AG04449 (cell line): ENCODE measurements around the gene CKS1B.

Experiments used
- CTCF ChIA-PET: fragments of 350-600 bp; formaldehyde crosslinking; extraction: SDS; loops from one replicate; lab custom pipeline; 2021; ENCODE audit warnings: antibody characterized with exemption; lab: Yijun Ruan, JAX
- POLR2A ChIA-PET: fragments of 400-600, 350-600 bp; formaldehyde crosslinking; extraction: SDS; loops from one replicate; lab custom pipeline; 2020; ENCODE audit warnings: antibody characterized with exemption, inconsistent platforms; lab: Yijun Ruan, JAX
- DNase-seq: peaks from one replicate; pipeline ENCODE4 v3.0.0-alpha.2; 2010; ENCODE audit warnings: low read depth, low spot score
- H3K4me3 ChIP-seq: 2 replicates; pipeline ENCODE4 v1.5.1; 2011; ENCODE audit warnings: low read depth, mild to moderate bottlenecking, control low read depth, low read length
- TF ChIP-seq, protein P1 (sequence below): IDR thresholded peaks from one replicate; pipeline ENCODE4 v1.5.1; 2011; ENCODE audit warnings: mild to moderate bottlenecking, moderate library complexity, low read length, control low read depth, inconsistent platforms; ENCODE audit not compliant: insufficient read depth; ENCODE audit errors: missing control alignments

The CKS1B gene

GRCh38 chr1:155005076-155006011, 30.9 kb downstream of the CKS1B start:
- ChIA-PET POLR2A (no interaction called here), CTCF (interaction anchor here (1.1 to 17.2 kb wide), 5 partner anchors 10 to 168 kb away, joined by 3 to 244 read pairs (median 4); partner anchors contain the start of genes KRTCAP2, PBXIP1 and PYGO2)
- no peak for DNase-seq
- TF ChIP-seq, protein P1, sequence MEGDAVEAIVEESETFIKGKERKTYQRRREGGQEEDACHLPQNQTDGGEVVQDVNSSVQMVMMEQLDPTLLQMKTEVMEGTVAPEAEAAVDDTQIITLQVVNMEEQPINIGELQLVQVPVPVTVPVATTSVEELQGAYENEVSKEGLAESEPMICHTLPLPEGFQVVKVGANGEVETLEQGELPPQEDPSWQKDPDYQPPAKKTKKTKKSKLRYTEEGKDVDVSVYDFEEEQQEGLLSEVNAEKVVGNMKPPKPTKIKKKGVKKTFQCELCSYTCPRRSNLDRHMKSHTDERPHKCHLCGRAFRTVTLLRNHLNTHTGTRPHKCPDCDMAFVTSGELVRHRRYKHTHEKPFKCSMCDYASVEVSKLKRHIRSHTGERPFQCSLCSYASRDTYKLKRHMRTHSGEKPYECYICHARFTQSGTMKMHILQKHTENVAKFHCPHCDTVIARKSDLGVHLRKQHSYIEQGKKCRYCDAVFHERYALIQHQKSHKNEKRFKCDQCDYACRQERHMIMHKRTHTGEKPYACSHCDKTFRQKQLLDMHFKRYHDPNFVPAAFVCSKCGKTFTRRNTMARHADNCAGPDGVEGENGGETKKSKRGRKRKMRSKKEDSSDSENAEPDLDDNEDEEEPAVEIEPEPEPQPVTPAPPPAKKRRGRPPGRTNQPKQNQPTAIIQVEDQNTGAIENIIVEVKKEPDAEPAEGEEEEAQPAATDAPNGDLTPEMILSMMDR = no peak
- no peak overlapping the region for H3K4me3 ChIP-seq

GRCh38 chr1:155006601-155007101, 32.2 kb downstream of the CKS1B start:
- CTCF ChIA-PET = interaction anchor here (1.0 to 17.2 kb wide), 3 partner anchors 12 to 53 kb away, joined by 4 to 244 read pairs (median 4); partner anchors contain the start of gene PYGO2
- POLR2A ChIA-PET = no interaction called here
- TF ChIP-seq, protein P1 = no peak
- H3K4me3 ChIP-seq = no peak overlapping the region
- no peak for DNase-seq

DNA sequence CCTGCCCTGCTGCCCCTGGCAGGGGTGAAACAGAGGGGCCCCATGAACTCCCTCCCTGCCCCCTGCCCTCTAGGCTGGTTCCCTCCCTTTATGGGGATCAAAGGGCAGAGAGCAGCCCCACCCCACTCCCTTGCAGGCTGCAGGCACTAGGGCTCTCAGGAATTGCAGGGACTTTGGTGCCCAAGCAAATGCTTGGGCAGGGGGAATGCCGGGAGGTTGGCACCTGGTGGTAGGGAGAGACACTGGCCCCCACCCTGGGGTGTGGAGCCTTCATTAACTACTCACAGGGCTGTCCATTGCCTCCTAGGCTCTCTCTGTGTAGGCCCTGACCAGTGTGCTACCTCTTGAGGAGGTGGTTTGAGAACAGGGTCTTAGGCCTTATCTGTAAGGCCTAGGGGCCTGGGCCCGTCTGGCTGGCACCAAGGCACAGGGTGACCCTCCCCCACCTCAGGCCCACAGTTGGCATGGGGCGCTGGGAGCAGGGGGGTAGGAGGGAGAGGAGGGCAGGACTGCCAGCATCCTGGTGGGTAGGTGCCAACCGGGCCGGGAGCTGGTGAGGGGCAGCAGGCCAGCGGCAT, 32.9 kb downstream of the CKS1B start:
- no peak overlapping the region for H3K4me3 ChIP-seq
- TF ChIP-seq, protein P1 = no peak
- CTCF ChIA-PET = interaction anchor here (0.8 to 17.2 kb wide), 6 partner anchors 8 to 78 kb away, joined by 3 to 244 read pairs (median 4); partner anchors contain the start of gene ADAM15
- DNase-seq = no peak
- POLR2A ChIA-PET = no interaction called here

GRCh38 chr1:155008015-155008941, 33.8 kb downstream of the CKS1B start:
- DNase-seq = no peak
- TF ChIP-seq, protein P1 = no peak
- ChIA-PET POLR2A (no interaction called here), CTCF (interaction anchor here (0.8 to 17.2 kb wide), 6 partner anchors 9 to 77 kb away, joined by 3 to 244 read pairs (median 4); partner anchors contain the start of genes ADAM15 and SHC1)
- no peak overlapping the region for H3K4me3 ChIP-seq

DNA sequence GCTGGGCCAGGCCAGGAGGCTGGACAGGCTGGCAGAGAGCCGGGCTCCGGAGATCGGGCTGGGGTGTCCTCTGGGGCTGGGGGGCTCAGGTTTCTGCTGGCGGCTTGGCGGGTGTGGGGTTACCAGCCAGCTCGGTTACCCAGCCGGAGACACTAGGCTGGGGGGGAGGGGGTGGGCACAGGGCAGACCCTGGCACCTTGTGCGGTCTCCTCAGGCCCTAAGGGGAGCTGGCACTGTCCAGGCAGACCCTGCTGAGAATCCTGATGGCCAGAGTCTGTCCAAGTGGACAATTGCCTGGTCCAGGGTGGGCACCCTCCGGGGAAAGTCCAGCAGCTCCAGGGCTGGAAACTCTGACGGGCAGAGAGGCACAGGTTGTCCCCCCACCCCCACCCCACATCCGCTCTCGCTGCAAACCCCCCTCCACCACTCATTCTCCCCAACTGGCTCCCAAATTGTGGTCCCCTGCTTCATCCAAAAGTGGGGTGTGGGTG, 34.8 kb downstream of the CKS1B start:
- H3K4me3 ChIP-seq = no peak overlapping the region
- TF ChIP-seq, protein P1 = no peak
- ChIA-PET CTCF (interaction anchor here (1.2 to 17.2 kb wide), 3 partner anchors 10 to 76 kb away, joined by 3 to 244 read pairs (median 7); partner anchors contain the start of gene SHC1), POLR2A (interaction anchor here (0.7 kb wide), 1 partner anchor 15 kb away, joined by 4 read pairs; the partner anchor contains the start of gene LENEP)
- DNase-seq = no peak
